Activated T-cell treated with anti-CD3 and anti-CD28 coated beads, Interleukin-2, amount 50 U/mL, for 72 hours (primary cell): ENCODE data around the gene MYOF. TPM values are rescaled to one million over a fixed set of nuclear protein-coding genes. Genes with fewer than 3 reads are reported as not detected.
A peak's percentile ranks its signal among the peaks of the same experiment; 100 is the strongest.

Experiments
- ATAC-seq, 2 donors: fragments of 150-1000 bp; cut with Tn5 transposase; replicated peaks in 1 of 2; 2 replicates each; pipeline ENCODE4 v1.10.0; 2021; ENCODE audit warnings: moderate library complexity in 2 of 2, mild to moderate bottlenecking in 1 of 2
- DNase-seq, 2 donors: peaks; one replicate each; pipeline ENCODE4 v3.0.0; 2021 to 2022; ENCODE audit warnings: mixed read lengths in 1 of 2
- H3K27ac Mint-ChIP-seq: one replicate; pipeline ENCODE4 v1.8.0; 2022; ENCODE audit warnings: mild to moderate bottlenecking, moderate library complexity, mixed read lengths
- H3K27me3 Mint-ChIP-seq: one replicate; pipeline ENCODE4 v1.8.0; 2022; ENCODE audit warnings: low read depth, mixed read lengths
- H3K36me3 Mint-ChIP-seq, 2 donors: one replicate each; pipeline ENCODE4 v1.8.0; 2022; ENCODE audit warnings: mixed read lengths in 2 of 2, mild to moderate bottlenecking in 1 of 2; ENCODE audit not compliant: insufficient read depth in 2 of 2
- H3K4me1 Mint-ChIP-seq: one replicate; pipeline ENCODE4 v1.8.0; 2022; ENCODE audit warnings: low read depth, mixed read lengths
- H3K4me3 Mint-ChIP-seq, 2 donors: one replicate each; pipeline ENCODE4 v1.8.0; 2022; ENCODE audit warnings: mild to moderate bottlenecking in 2 of 2, mixed read lengths in 2 of 2, moderate library complexity in 2 of 2
- H3K9me3 Mint-ChIP-seq, 2 donors: one replicate each; pipeline ENCODE4 v1.8.0; 2022; ENCODE audit warnings: mixed read lengths in 2 of 2
- total RNA-seq, 2 donors: library from RNA; stranded (reverse); gene quantifications; one replicate each; pipeline ENCODE4 v1.2.3, GENCODE V29; 2022

Gene MYOF
- total RNA-seq, 2 donors from 2014 or later: 32.3 to 32.4 TPM

DNA sequence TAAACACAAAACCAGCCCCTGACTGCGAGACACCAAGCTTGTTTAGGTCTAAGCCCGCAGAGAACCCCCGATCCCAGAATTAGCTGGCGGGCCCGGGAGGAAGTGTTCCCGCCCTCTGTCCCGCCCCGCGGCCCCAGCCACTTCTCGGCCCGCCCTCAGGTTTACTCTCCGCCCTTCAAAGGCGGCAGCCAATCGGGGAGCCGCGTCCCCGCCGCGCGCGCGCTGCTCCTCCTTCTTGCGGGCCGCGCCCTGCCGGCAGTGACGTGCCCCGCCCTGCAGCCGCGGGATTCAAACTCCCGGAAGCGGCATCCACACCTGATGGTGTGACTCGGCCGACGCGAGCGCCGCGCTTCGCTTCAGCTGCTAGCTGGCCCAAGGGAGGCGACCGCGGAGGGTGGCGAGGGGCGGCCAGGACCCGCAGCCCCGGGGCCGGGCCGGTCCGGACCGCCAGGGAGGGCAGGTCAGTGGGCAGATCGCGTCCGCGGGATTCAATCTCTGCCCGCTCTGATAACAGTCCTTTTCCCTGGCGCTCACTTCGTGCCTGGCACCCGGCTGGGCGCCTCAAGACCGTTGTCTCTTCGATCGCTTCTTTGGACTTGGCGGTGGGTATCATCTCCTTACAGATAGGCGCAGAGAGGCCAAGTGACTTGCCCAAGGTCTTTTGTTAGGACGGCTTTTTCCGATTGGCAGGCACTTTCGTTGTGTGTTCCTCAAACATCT is 14.3 kb upstream of the MYOF start, which contains the start of gene CEP55:
Gene CEP55, plus strand, starts transcription at position 291 of the 720 bp plus-strand sequence. CDS start 3,440 bp downstream, outside the sequence.
- peaks cover 49% of the 10 kb centered on the region for H3K4me1 Mint-ChIP-seq
- no peaks in the 10 kb centered on the region for H3K9me3 Mint-ChIP-seq
- DNase-seq (peak; percentile 97 to 98), ATAC-seq (peak; percentile 98 to 99)
- peaks cover 5% of the 10 kb centered on the region for H3K27me3 Mint-ChIP-seq
- H3K36me3 Mint-ChIP-seq: peaks cover 7 to 24% of the 10 kb centered on the region in 2 donors
- H3K4me3 Mint-ChIP-seq: peak within 1 kb of the TSS; percentile 91 to 98
- peak within 1 kb of the TSS; percentile 77 for H3K27ac Mint-ChIP-seq

DNA sequence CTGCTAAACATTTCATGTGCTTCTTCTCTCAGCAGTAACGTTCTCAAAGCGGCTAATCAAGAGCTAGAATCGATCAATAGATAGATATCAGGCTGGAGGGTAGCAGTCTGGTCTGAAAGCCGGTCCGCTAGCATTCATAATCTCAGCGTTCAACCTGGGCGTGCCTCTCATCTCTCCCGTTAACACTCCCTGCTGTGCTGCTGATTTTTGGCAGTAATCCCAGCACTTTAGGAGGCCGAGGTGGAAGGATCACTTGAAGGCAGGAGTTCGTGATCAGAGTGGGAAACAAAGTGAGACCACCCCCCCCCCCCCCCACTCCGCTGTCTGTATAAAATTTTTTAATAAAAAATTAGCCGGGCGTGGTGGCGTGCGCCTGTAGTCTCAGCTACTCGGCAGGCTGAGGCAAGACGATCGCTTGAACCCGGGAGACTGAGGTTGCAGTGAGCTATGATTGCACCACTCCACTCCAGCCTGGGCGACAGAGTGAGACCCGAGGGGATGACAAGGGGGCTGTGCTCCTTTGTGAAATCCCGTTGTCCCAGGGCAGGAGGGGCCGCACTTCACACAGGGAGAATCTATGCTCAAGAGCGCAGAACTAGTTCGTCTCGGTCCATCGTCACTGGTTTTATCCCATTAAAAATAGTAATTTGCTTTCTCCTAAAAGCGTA is 13.7 kb upstream of the MYOF start:
- DNase-seq (peak; percentile 16 to 22), ATAC-seq (peak; percentile 3 to 18)
- H3K36me3 Mint-ChIP-seq: peaks cover 7 to 21% of the 10 kb centered on the region in 2 donors
- H3K4me1 Mint-ChIP-seq: peaks cover 48% of the 10 kb centered on the region
- peak overlapping the region; percentile 57 for H3K27ac Mint-ChIP-seq
- no peaks in the 10 kb centered on the region for H3K9me3 Mint-ChIP-seq
- H3K4me3 Mint-ChIP-seq: peak overlapping the region; percentile 91 to 98
- H3K27me3 Mint-ChIP-seq: peaks cover 5% of the 10 kb centered on the region

- Mint-ChIP-seq H3K36me3 (peaks cover 5 to 12% of the 10 kb centered on the region in 2 donors), H3K27me3 (peaks cover 5% of the 10 kb centered on the region), H3K4me3 (no peak overlapping the region), H3K27ac (no peak overlapping the region), H3K4me1 (peaks cover 37% of the 10 kb centered on the region), H3K9me3 (no peaks in the 10 kb centered on the region)
- no peak for DNase-seq
- ATAC-seq: no peak
These were observed 12.4 kb upstream of the MYOF start for GRCh38 chr10:93494494-93494893.

GRCh38 chr10:93493162-93493561 is 11.0 kb upstream of the MYOF start:
- DNase-seq: no peak
- Mint-ChIP-seq H3K4me3 (no peak overlapping the region), H3K4me1 (peaks cover 25% of the 10 kb centered on the region), H3K9me3 (no peaks in the 10 kb centered on the region), H3K36me3 (peaks cover 4 to 7% of the 10 kb centered on the region in 2 donors), H3K27me3 (peaks cover 12% of the 10 kb centered on the region), H3K27ac (no peak overlapping the region)
- no peak for ATAC-seq

DNA sequence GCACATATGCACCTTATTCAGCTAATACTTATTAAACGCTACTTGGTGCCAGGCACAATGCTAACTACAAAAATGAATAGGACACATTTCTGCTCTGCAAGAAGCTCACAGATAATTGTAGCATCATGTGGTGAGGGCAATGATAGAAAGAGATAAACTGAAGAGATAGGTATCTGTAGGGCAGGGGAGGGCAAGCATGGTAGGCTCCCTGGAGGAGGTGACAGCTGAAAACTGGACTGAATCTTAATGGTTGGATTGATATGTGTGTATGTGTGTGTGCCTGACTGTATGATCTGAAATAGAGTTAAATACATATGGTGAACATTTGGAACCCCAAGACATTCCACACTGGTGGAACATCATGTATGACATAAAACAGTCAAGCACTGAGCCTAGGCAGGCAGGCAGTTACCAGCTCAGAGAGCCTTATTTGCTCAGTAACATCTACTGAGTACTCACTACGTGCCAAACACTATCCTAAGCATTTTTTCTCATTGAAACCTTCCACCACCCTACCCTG is 9.5 kb upstream of the MYOF start:
- H3K27ac Mint-ChIP-seq: no peak overlapping the region
- no peak for ATAC-seq
- H3K4me3 Mint-ChIP-seq: no peak overlapping the region
- H3K4me1 Mint-ChIP-seq: peaks cover 12% of the 10 kb centered on the region
- H3K9me3 Mint-ChIP-seq: no peaks in the 10 kb centered on the region
- H3K36me3 Mint-ChIP-seq: no peaks in the 10 kb centered on the region
- H3K27me3 Mint-ChIP-seq: peaks cover 12% of the 10 kb centered on the region
- no peak for DNase-seq

GRCh38 chr10:93488956-93489528 is 6.9 kb upstream of the MYOF start:
- H3K27me3 Mint-ChIP-seq: peaks cover 20% of the 10 kb centered on the region
- H3K36me3 Mint-ChIP-seq: no peaks in the 10 kb centered on the region
- no peaks in the 10 kb centered on the region for H3K4me1 Mint-ChIP-seq
- no peak for DNase-seq
- no peak for ATAC-seq
- no peak overlapping the region for H3K27ac Mint-ChIP-seq
- no peak overlapping the region for H3K4me3 Mint-ChIP-seq
- H3K9me3 Mint-ChIP-seq: no peaks in the 10 kb centered on the region

- H3K27me3 Mint-ChIP-seq: peaks cover 21% of the 10 kb centered on the region
- H3K36me3 Mint-ChIP-seq: peaks cover 0 to 2% of the 10 kb centered on the region in 2 donors
- no peak overlapping the region for H3K4me3 Mint-ChIP-seq
- peaks cover 24% of the 10 kb centered on the region for H3K4me1 Mint-ChIP-seq
- no peak for ATAC-seq
- H3K9me3 Mint-ChIP-seq: no peaks in the 10 kb centered on the region
- no peak for DNase-seq
- no peak overlapping the region for H3K27ac Mint-ChIP-seq
These were observed 3.6 kb upstream of the MYOF start for GRCh38 chr10:93485690-93486089.

DNA sequence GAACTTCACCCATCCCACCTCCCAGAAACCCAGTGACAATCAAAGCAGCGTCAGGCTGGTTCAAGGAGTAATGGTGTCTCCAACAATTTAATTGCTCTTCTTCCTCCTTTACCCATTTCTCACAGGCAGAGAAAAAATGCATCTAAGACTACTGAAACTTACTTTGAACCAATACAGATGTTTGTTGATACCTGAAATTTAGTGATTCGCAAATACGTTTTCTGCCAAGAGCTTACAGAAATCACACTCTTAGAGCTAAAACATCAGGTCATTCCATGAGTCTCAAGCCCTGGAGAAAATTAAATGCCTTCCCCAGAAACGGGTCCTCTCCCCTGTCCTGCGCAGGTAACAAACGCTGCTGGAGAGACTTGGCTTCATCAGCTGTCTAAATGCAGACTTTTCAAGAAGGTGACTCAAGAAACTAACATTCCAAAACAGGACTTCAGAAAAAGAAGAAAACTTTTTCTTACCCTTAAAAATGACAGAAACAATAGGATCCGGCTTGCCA is 443 bp downstream of the MYOF start:
- H3K27me3 Mint-ChIP-seq: peaks cover 14% of the 10 kb centered on the region
- H3K27ac Mint-ChIP-seq: peak overlapping the region; percentile 99
- no peaks in the 10 kb centered on the region for H3K9me3 Mint-ChIP-seq
- H3K4me3 Mint-ChIP-seq: peak overlapping the region; percentile 95 to 98
- peaks cover 0 to 2% of the 10 kb centered on the region in 2 donors for H3K36me3 Mint-ChIP-seq
- ATAC-seq (no peak), DNase-seq (no peak)
- peaks cover 42% of the 10 kb centered on the region for H3K4me1 Mint-ChIP-seq

DNA sequence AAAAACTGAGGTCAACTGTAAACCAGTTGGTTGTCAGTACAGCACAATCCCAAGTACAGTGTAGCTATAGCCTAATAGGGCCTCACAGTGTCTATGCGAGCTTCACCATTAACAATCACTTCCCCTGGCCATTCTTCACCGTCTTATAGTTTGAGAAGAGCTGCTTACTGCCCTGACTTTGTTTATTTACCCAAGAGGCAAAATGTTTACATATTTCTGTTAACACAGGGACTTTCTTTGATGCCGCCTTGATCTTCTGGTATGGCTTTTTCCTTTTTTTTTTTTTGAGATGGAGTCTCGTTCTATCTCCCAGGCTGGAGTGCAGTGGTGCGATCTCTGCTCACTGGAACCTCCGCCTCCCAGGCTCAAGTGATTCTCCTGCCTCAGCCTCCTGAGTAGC is 3.3 kb downstream of the MYOF start:
- Mint-ChIP-seq H3K36me3 (peaks cover 0 to 2% of the 10 kb centered on the region in 2 donors), H3K27me3 (no peaks in the 10 kb centered on the region), H3K4me3 (peak overlapping the region in 1 of 2 donors; percentile 61), H3K27ac (no peak overlapping the region), H3K4me1 (peaks cover 49% of the 10 kb centered on the region), H3K9me3 (no peaks in the 10 kb centered on the region)
- ATAC-seq (no peak), DNase-seq (no peak)

GRCh38 chr10:93476756-93477155 is 5.4 kb downstream of the MYOF start:
- peaks cover 0 to 4% of the 10 kb centered on the region in 2 donors for H3K36me3 Mint-ChIP-seq
- DNase-seq (no peak), ATAC-seq (no peak)
- H3K27ac Mint-ChIP-seq: no peak overlapping the region
- H3K4me3 Mint-ChIP-seq: no peak overlapping the region
- no peaks in the 10 kb centered on the region for H3K27me3 Mint-ChIP-seq
- peaks cover 41% of the 10 kb centered on the region for H3K4me1 Mint-ChIP-seq
- H3K9me3 Mint-ChIP-seq: peaks cover 0 to 2% of the 10 kb centered on the region in 2 donors

DNA sequence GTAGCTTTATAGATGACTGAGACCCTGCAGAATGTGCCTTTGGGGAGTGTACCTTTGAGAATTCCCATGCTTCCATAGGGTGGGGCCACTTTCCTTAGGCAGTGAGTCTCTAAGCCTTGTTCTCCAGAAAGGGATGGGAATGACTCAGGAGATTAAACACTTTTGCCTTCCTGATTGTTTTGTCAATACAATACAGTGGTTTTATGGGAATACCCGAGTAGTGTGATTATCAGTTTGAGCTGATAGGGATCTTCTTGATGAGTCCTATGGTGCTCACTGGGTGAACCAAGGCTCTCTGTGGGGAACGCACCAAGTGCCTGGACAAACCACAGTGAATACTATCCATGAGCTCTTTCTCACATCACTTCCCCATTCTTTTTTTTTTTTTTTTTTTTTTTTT is 6.3 kb downstream of the MYOF start:
- DNase-seq (no peak), ATAC-seq (no peak)
- Mint-ChIP-seq H3K36me3 (peaks cover 0 to 4% of the 10 kb centered on the region in 2 donors), H3K27ac (no peak overlapping the region), H3K4me3 (no peak overlapping the region), H3K9me3 (peaks cover 0 to 2% of the 10 kb centered on the region in 2 donors), H3K4me1 (peaks cover 41% of the 10 kb centered on the region), H3K27me3 (no peaks in the 10 kb centered on the region)

GRCh38 chr10:93475227-93475626 is 6.9 kb downstream of the MYOF start:
- DNase-seq (no peak), ATAC-seq (no peak)
- H3K27ac Mint-ChIP-seq: no peak overlapping the region
- H3K9me3 Mint-ChIP-seq: peaks cover 0 to 2% of the 10 kb centered on the region in 2 donors
- peaks cover 0 to 4% of the 10 kb centered on the region in 2 donors for H3K36me3 Mint-ChIP-seq
- peaks cover 41% of the 10 kb centered on the region for H3K4me1 Mint-ChIP-seq
- H3K27me3 Mint-ChIP-seq: no peaks in the 10 kb centered on the region
- H3K4me3 Mint-ChIP-seq: no peak overlapping the region
